WTC11 (cell line): ENCODE results near the gene SMIM5. TPM values are rescaled to one million over a fixed set of nuclear protein-coding genes. Genes with fewer than 3 reads are reported as not detected.

Experiments
- ATAC-seq: fragments of 200-7000 bp; cut with Tn5 transposase; 2 replicates; pipeline ENCODE4 v1.10.0; 2021; ENCODE audit warnings: mild to moderate bottlenecking, moderate library complexity
- CTCF ChIA-PET: fragments of 300-600 bp; sonication (Branson Sonifier 250); formaldehyde crosslinking; loops from one replicate; lab custom pipeline; 2021; ENCODE audit warnings: antibody characterized with exemption; lab: Charles Lee
- POLR2A ChIA-PET: fragments of 350-600 bp; sonication (Branson Sonifier 250); formaldehyde crosslinking; loops from one replicate; lab custom pipeline; 2021; ENCODE audit warnings: antibody characterized with exemption; lab: Charles Lee
- DNase-seq: peaks from one replicate; pipeline ENCODE4 v3.0.0; 2021; ENCODE audit warnings: low spot score
- H3K27ac Mint-ChIP-seq: 2 replicates; pipeline ENCODE4 v1.8.0; 2021; ENCODE audit warnings: mixed read lengths
- H3K27me3 Mint-ChIP-seq: 2 replicates; pipeline ENCODE4 v1.8.0; 2021; ENCODE audit warnings: low read depth, mild to moderate bottlenecking, moderate library complexity, mixed read lengths
- H3K36me3 Mint-ChIP-seq: 2 replicates; pipeline ENCODE4 v1.8.0; 2021; ENCODE audit warnings: mixed read lengths
- H3K4me1 Mint-ChIP-seq: 2 replicates; pipeline ENCODE4 v1.8.0; 2022; ENCODE audit warnings: mixed read lengths
- H3K4me3 Mint-ChIP-seq: 2 replicates; pipeline ENCODE4 v1.8.0; 2021; ENCODE audit warnings: mild to moderate bottlenecking, moderate library complexity, mixed read lengths
- H3K9me3 Mint-ChIP-seq: 2 replicates; pipeline ENCODE4 v1.8.0; 2021; ENCODE audit warnings: mixed read lengths
- ATF1 ChIP-seq: sonication (generic); formaldehyde crosslinking; IDR thresholded peaks from 2 replicates; pipeline ENCODE4 v1.8.1; 2023; ENCODE audit warnings: mild to moderate bottlenecking, moderate library complexity, missing genetic modification reagents
- CTCF ChIP-seq: fragments of 200-600 bp; IDR thresholded peaks from 2 replicates; pipeline ENCODE4 v1.8.0; 2022; ENCODE audit warnings: antibody characterized with exemption
- ELF4 ChIP-seq: sonication (generic); formaldehyde crosslinking; IDR thresholded peaks from 2 replicates; pipeline ENCODE4 v1.8.1; 2022; ENCODE audit warnings: low read depth, mild to moderate bottlenecking, moderate library complexity, missing genetic modification reagents
- EMX1 ChIP-seq: fragments of 250-450 bp; sonication (Bioruptor Pico); IDR thresholded peaks from 2 replicates; pipeline ENCODE4 v1.8.0; 2021; ENCODE audit warnings: mild to moderate bottlenecking
- FOXK1 ChIP-seq: sonication (generic); formaldehyde crosslinking; IDR thresholded peaks from 2 replicates; pipeline ENCODE4 v1.8.0; 2022; ENCODE audit warnings: mild to moderate bottlenecking, moderate library complexity, missing genetic modification reagents
- GABPB1 ChIP-seq: sonication (generic); formaldehyde crosslinking; IDR thresholded peaks from 2 replicates; pipeline ENCODE4 v1.8.1; 2023; ENCODE audit warnings: mild to moderate bottlenecking, missing genetic modification reagents
- GRHL2 ChIP-seq: fragments of 250-450 bp; sonication (Bioruptor Pico); IDR thresholded peaks from 2 replicates; pipeline ENCODE4 v1.8.0; 2022; ENCODE audit warnings: mild to moderate bottlenecking, moderate library complexity; ENCODE audit not compliant: insufficient replicate concordance, severe bottlenecking
- HMGXB4 ChIP-seq: sonication (generic); formaldehyde crosslinking; IDR thresholded peaks from 2 replicates; pipeline ENCODE4 v1.8.1; 2023; ENCODE audit warnings: mild to moderate bottlenecking, moderate library complexity, missing genetic modification reagents
- IRF1 ChIP-seq: sonication (generic); formaldehyde crosslinking; IDR thresholded peaks from 2 replicates; pipeline ENCODE4 v1.8.0; 2023; ENCODE audit warnings: missing genetic modification reagents
- JAZF1 ChIP-seq: fragments of 250-450 bp; sonication (Bioruptor Pico); IDR thresholded peaks from 2 replicates; pipeline ENCODE4 v1.9.0; 2021; ENCODE audit warnings: moderate library complexity, mild to moderate bottlenecking, inconsistent platforms
- KAT7 ChIP-seq: sonication (generic); formaldehyde crosslinking; IDR thresholded peaks from 2 replicates; pipeline ENCODE4 v1.8.1; 2023; ENCODE audit warnings: missing genetic modification reagents, mild to moderate bottlenecking, borderline replicate concordance
- OVOL2 ChIP-seq: fragments of 250-450 bp; sonication (Bioruptor Pico); IDR thresholded peaks from 2 replicates; pipeline ENCODE4 v1.9.0; 2021; ENCODE audit warnings: mild to moderate bottlenecking, borderline replicate concordance
- RORB ChIP-seq: fragments of 250-450 bp; sonication (Bioruptor Pico); IDR thresholded peaks from 2 replicates; pipeline ENCODE4 v1.9.0; 2021; ENCODE audit warnings: mild to moderate bottlenecking
- SMAD3 ChIP-seq: sonication (generic); formaldehyde crosslinking; IDR thresholded peaks from 2 replicates; pipeline ENCODE4 v1.8.0; 2022; ENCODE audit warnings: missing genetic modification reagents, mild to moderate bottlenecking, borderline replicate concordance
- SP1 ChIP-seq: sonication (generic); formaldehyde crosslinking; conservative IDR thresholded peaks from 2 replicates; pipeline ENCODE4 v1.8.1; 2022; ENCODE audit warnings: missing genetic modification reagents
- ZNF121 ChIP-seq: sonication (generic); formaldehyde crosslinking; IDR thresholded peaks from 2 replicates; pipeline ENCODE4 v1.8.0; 2023; ENCODE audit warnings: missing genetic modification reagents
- ZNF263 ChIP-seq: sonication (generic); formaldehyde crosslinking; IDR thresholded peaks from 2 replicates; pipeline ENCODE4 v1.8.1; 2022; ENCODE audit warnings: low read depth, mild to moderate bottlenecking, moderate library complexity, missing genetic modification reagents
- ZNF317 ChIP-seq: sonication (generic); formaldehyde crosslinking; IDR thresholded peaks from 2 replicates; pipeline ENCODE4 v1.8.1; 2023; ENCODE audit warnings: low read depth, mild to moderate bottlenecking, moderate library complexity, missing genetic modification reagents, borderline replicate concordance
- ZNF416 ChIP-seq: fragments of 250-450 bp; sonication (Bioruptor Pico); IDR thresholded peaks from 2 replicates; pipeline ENCODE4 v1.9.0; 2021; ENCODE audit warnings: mild to moderate bottlenecking, inconsistent platforms
- ZNF671 ChIP-seq: fragments of 250-450 bp; sonication (Bioruptor Pico); IDR thresholded peaks from 2 replicates; pipeline ENCODE4 v1.8.0; 2021; ENCODE audit warnings: mild to moderate bottlenecking
- ZSCAN18 ChIP-seq: fragments of 250-450 bp; sonication (Bioruptor Pico); IDR thresholded peaks from 2 replicates; pipeline ENCODE4 v2.1.2; 2022; ENCODE audit warnings: mild to moderate bottlenecking, moderate library complexity
- total RNA-seq: library from RNA; stranded (reverse); gene quantifications from 3 replicates; pipeline ENCODE4 v1.2.3, GENCODE V29; 2021

The SMIM5 gene
- total RNA-seq, 1 experiment from 2014 or later: not detected

- Mint-ChIP-seq H3K36me3 (no peaks in the 10 kb centered on the region), H3K4me1 (no peaks in the 10 kb centered on the region), H3K9me3 (no peaks in the 10 kb centered on the region), H3K27ac (no peak overlapping the region), H3K27me3 (peaks cover 7% of the 10 kb centered on the region), H3K4me3 (no peak overlapping the region)
- CTCF ChIA-PET: interaction anchor here (0.5 to 8.9 kb wide), 4 partner anchors 38 to 291 kb away, joined by 3 to 52 read pairs (median 4); partner anchors contain the start of gene SMIM5
- ATAC-seq (peak; percentile 32; the same call in 1 of the 2 replicates), DNase-seq (no peak)
- POLR2A ChIA-PET: no interaction called here
- TF ChIP-seq CTCF: no peak
- no peak for TF ChIP-seq IRF1
Observed at GRCh38 chr17:75595284-75595919, 37.8 kb upstream of the SMIM5 start.

- Mint-ChIP-seq H3K27ac (no peak overlapping the region), H3K9me3 (no peaks in the 10 kb centered on the region), H3K4me3 (no peak overlapping the region), H3K36me3 (no peaks in the 10 kb centered on the region), H3K27me3 (peaks cover 5% of the 10 kb centered on the region; the same call in 1 of the 2 replicates), H3K4me1 (no peaks in the 10 kb centered on the region)
- POLR2A ChIA-PET: no interaction called here
- DNase-seq: no peak
- CTCF ChIA-PET: interaction anchor here (0.5 to 8.9 kb wide), 5 partner anchors 19 to 291 kb away, joined by 3 to 158 read pairs (median 4); partner anchors contain the start of gene SMIM5
- no peak for ATAC-seq
- TF ChIP-seq ZNF416 (no peak), GRHL2 (CRISPR knock-in tag) (no peak), ZNF671 (CRISPR knock-in tag) (no peak), RORB (CRISPR knock-in tag) (no peak), ZNF317 (CRISPR knock-in tag) (no peak), KAT7 (no peak), JAZF1 (no peak), ZNF263 (no peak), EMX1 (CRISPR knock-in tag) (no peak), OVOL2 (no peak), ATF1 (CRISPR knock-in tag) (no peak), GABPB1 (no peak), HMGXB4 (CRISPR knock-in tag) (no peak), ZSCAN18 (no peak), ZNF121 (CRISPR knock-in tag) (no peak), FOXK1 (CRISPR knock-in tag) (no peak), ELF4 (CRISPR knock-in tag) (no peak), SMAD3 (no peak), SP1 (CRISPR knock-in tag) (no peak)
Observed at GRCh38 chr17:75595920-75596313, 37.3 kb upstream of the SMIM5 start.
